Ascending aorta (tissue), 2 donors: Measurements from ENCODE around the gene SLC45A1. TPM values are rescaled to one million over a fixed set of nuclear protein-coding genes. Genes with fewer than 3 reads are reported as not detected.

ENCODE experiments used
- DNase-seq, 2 donors: peaks; one replicate each; pipeline ENCODE4 v3.0.0-alpha.2; 2019; ENCODE audit warnings: low spot score in 2 of 2
- H3K27ac ChIP-seq, 2 donors: fragments of 200-600 bp; sonication (generic); one replicate each; pipeline ENCODE4 v1.5.1; 2016 to 2017; ENCODE audit warnings: mild to moderate bottlenecking in 1 of 2
- H3K27me3 ChIP-seq: fragments of 200-600 bp; sonication (generic); one replicate; pipeline ENCODE4 v1.5.1; 2017
- H3K36me3 ChIP-seq, 2 donors: fragments of 200-600 bp; sonication (generic); one replicate each; pipeline ENCODE4 v1.5.1; 2016
- H3K4me1 ChIP-seq, 2 donors: fragments of 200-600 bp; sonication (generic); one replicate each; pipeline ENCODE4 v1.5.1; 2016 to 2017; ENCODE audit warnings: mild to moderate bottlenecking in 1 of 2
- H3K4me3 ChIP-seq, 2 donors: fragments of 200-600 bp; sonication (generic); one replicate each; pipeline ENCODE4 v1.5.1; 2016 to 2017; ENCODE audit warnings: mild to moderate bottlenecking in 1 of 2
- H3K9me3 ChIP-seq, 2 donors: fragments of 200-600 bp; sonication (generic); one replicate each; pipeline ENCODE4 v1.5.1; 2016
- intact Hi-C: fragments of 100-400 bp; cut with DNase I; formaldehyde crosslinking; loops from one replicate; pipeline ENCODE4 v1.15.1; 2023
- total RNA-seq: library from RNA; depleted of rRNA; stranded (reverse); fragments of >200 nt; gene quantifications from one replicate; pipeline ENCODE4 v1.1.0, GENCODE V29; 2016
- TF ChIP-seq, protein P1 (sequence below), 3 experiments: fragments of 200-600 bp in 2 of 3; fragments of 450-650 bp in 1 of 3; sonication (generic) in 2 of 3; IDR thresholded peaks; one replicate each; pipeline ENCODE4 v1.5.1; 2016 to 2019; ENCODE audit warnings: antibody characterized with exemption in 3 of 3, mild to moderate bottlenecking in 1 of 3, moderate library complexity in 1 of 3

The SLC45A1 gene
- total RNA-seq, 1 donor from 2014 or later = 3.2 TPM

DNA sequence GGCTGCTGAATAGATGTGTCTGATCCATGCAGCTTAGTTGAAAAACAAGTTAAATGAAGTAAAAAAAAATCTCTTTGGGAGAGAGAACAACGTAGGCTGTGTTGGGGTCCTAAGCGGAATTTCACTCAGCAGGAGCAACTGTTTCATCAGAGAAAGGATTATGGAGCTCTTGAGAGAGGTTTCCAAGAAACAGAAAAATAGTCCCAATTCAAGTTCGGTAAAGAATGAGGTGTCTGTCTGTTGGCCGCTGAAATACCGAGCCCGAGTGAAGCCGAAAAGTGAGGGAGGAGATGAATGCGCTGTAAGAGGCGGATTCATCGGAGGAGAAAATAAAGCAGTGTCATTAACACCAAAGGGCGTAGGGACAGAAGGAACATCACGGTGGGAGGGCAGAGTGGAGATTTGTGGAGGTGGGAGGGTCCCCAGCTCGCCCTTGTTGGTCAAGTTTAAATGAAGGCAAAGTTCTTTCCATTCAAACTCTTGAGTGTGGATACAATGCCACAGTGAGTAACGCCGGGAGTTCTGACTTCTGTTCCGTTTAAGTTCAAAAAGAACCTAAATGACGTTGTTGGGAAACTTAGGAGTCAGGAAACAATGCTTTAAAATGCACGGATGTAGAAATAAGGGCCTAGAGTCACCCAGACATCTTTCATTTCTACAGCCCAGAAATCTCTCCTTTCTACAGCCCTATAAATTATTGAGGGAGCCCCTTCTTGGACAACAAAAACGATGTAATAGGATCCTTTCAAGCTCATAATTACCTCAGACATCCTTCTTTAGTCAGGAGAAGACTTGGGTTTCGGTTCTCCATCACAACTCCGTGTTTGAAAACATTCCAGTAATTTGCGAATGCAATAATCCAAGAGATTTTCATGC is 15.6 kb upstream of the SLC45A1 start:
- no peak for DNase-seq
- Histone ChIP-seq H3K27me3 (no peaks in the 10 kb centered on the region), H3K27ac (peak overlapping the region; percentile 66 to 78), H3K9me3 (no peaks in the 10 kb centered on the region), H3K4me1 (peaks cover 0 to 6% of the 10 kb centered on the region in 2 donors), H3K36me3 (no peaks in the 10 kb centered on the region), H3K4me3 (no peak overlapping the region)
- TF ChIP-seq, protein P1, sequence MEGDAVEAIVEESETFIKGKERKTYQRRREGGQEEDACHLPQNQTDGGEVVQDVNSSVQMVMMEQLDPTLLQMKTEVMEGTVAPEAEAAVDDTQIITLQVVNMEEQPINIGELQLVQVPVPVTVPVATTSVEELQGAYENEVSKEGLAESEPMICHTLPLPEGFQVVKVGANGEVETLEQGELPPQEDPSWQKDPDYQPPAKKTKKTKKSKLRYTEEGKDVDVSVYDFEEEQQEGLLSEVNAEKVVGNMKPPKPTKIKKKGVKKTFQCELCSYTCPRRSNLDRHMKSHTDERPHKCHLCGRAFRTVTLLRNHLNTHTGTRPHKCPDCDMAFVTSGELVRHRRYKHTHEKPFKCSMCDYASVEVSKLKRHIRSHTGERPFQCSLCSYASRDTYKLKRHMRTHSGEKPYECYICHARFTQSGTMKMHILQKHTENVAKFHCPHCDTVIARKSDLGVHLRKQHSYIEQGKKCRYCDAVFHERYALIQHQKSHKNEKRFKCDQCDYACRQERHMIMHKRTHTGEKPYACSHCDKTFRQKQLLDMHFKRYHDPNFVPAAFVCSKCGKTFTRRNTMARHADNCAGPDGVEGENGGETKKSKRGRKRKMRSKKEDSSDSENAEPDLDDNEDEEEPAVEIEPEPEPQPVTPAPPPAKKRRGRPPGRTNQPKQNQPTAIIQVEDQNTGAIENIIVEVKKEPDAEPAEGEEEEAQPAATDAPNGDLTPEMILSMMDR (IDR thresholded peaks at IDR 0.05) = no peak
- intact Hi-C loops = no loop called here

GRCh38 chr1:8303141-8303540 is 14.8 kb upstream of the SLC45A1 start:
- DNase-seq = no peak
- TF ChIP-seq, protein P1 (IDR thresholded peaks at IDR 0.05) = no peak
- intact Hi-C loops = no loop called here
- H3K4me1 ChIP-seq = peaks cover 0 to 6% of the 10 kb centered on the region in 2 donors
- no peaks in the 10 kb centered on the region for H3K36me3 ChIP-seq
- no peaks in the 10 kb centered on the region for H3K9me3 ChIP-seq
- no peak overlapping the region for H3K4me3 ChIP-seq
- H3K27ac ChIP-seq = peak overlapping the region; percentile 66 to 78
- H3K27me3 ChIP-seq = no peaks in the 10 kb centered on the region

DNA sequence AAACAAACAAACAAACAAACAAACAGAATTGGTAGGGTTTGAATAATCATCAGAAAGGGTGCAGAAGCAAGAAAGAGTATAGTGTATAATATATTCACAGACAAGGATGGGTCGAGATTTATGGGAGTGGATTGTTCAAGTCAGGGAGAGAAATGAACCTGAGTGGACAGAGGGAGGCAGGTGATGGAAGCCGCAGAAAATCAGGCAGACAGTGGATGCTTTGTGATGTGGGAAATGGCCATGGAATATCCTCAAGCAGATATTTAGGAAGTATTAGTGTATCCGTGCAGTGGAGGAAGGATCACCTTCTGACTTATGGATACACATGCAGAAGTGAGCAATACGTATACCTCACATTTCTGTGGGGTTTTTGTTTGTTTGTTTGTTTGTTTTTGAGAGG is 14.0 kb upstream of the SLC45A1 start:
- Histone ChIP-seq H3K4me1 (peaks cover 0 to 6% of the 10 kb centered on the region in 2 donors), H3K27me3 (no peaks in the 10 kb centered on the region), H3K27ac (peak overlapping the region; percentile 66 to 78), H3K36me3 (no peaks in the 10 kb centered on the region), H3K9me3 (no peaks in the 10 kb centered on the region), H3K4me3 (no peak overlapping the region)
- intact Hi-C loops = no loop called here
- TF ChIP-seq, protein P1 (IDR thresholded peaks at IDR 0.05) = no peak
- DNase-seq = no peak

GRCh38 chr1:8307628-8308027 is 10.3 kb upstream of the SLC45A1 start:
- intact Hi-C loops = no loop called here
- Histone ChIP-seq H3K4me1 (peaks cover 0 to 12% of the 10 kb centered on the region in 2 donors), H3K4me3 (no peak overlapping the region), H3K36me3 (no peaks in the 10 kb centered on the region), H3K9me3 (no peaks in the 10 kb centered on the region), H3K27ac (no peak overlapping the region), H3K27me3 (no peaks in the 10 kb centered on the region)
- DNase-seq = no peak
- TF ChIP-seq, protein P1 (IDR thresholded peaks at IDR 0.05) = no peak

- no peak overlapping the region for H3K4me3 ChIP-seq
- peaks cover 0 to 14% of the 10 kb centered on the region in 2 donors for H3K4me1 ChIP-seq
- no peak overlapping the region for H3K27ac ChIP-seq
- H3K36me3 ChIP-seq = no peaks in the 10 kb centered on the region
- DNase-seq = no peak
- intact Hi-C loops = loop anchor here (10.0 kb wide), 1 partner anchor 196 kb away; no protein-coding TSS in a partner anchor
- TF ChIP-seq, protein P1 (IDR thresholded peaks at IDR 0.05) = no peak
- H3K9me3 ChIP-seq = no peaks in the 10 kb centered on the region
- no peaks in the 10 kb centered on the region for H3K27me3 ChIP-seq
These were observed 6.7 kb upstream of the SLC45A1 start for GRCh38 chr1:8311068-8311718.
